Thyroid gland (tissue), 4 donors: ENCODE results near the gene FAM168B. TPM values are rescaled to one million over a fixed set of nuclear protein-coding genes. Genes with fewer than 3 reads are reported as not detected.

ENCODE experiments used
- DNase-seq, 2 donors: peaks; one replicate each; pipeline ENCODE4 v3.0.0-alpha.2; 2019
- H3K27ac ChIP-seq, 3 donors: fragments of 200-600 bp; sonication (generic); 1 replicate in 2 of 3; 2 replicates in 1 of 3; pipeline ENCODE4 v1.5.1; 2016 to 2019; ENCODE audit warnings: mild to moderate bottlenecking in 1 of 3, moderate library complexity in 1 of 3
- H3K27me3 ChIP-seq: fragments of 200-600 bp; sonication (generic); one replicate; pipeline ENCODE4 v1.5.1; 2019
- H3K36me3 ChIP-seq, 2 donors: fragments of 200-600 bp; sonication (generic); one replicate each; pipeline ENCODE4 v1.5.1; 2016 to 2019
- H3K4me1 ChIP-seq, 2 donors: fragments of 200-600 bp; sonication (generic); one replicate each; pipeline ENCODE4 v1.5.1; 2017 to 2019
- H3K4me3 ChIP-seq, 3 donors: fragments of 200-600 bp; sonication (generic); replicated peaks in 1 of 3; 1 replicate in 2 of 3; 2 replicates in 1 of 3; pipeline ENCODE4 v1.5.1; 2016; ENCODE audit warnings: mild to moderate bottlenecking in 1 of 3
- H3K9me3 ChIP-seq: fragments of 200-600 bp; sonication (generic); one replicate; pipeline ENCODE4 v1.5.1; 2017
- POLR2A ChIP-seq, 2 donors: fragments of 450-650 bp; IDR thresholded peaks; one replicate each; pipeline ENCODE4 v1.6.1; 2017; ENCODE audit warnings: antibody characterized with exemption in 2 of 2, mild to moderate bottlenecking in 2 of 2, moderate library complexity in 1 of 2
- WGBS, 2 donors: methylation state at CpG; one replicate each; pipeline ENCODE4 v1.1.5; 2017; 5-methylcytosine and 5-hydroxymethylcytosine counted together
- intact Hi-C: fragments of 100-400 bp; cut with DNase I; formaldehyde crosslinking; loops from one replicate; pipeline ENCODE4 v1.15.1; 2023
- total RNA-seq, 4 donors: library from RNA; depleted of rRNA; stranded (reverse); fragments of >200 nt; gene quantifications; one replicate each; pipeline ENCODE4 v1.2.3, GENCODE V29; 2016
- TF ChIP-seq, protein P1 (sequence below), 6 experiments: fragments of 200-600 bp in 3 of 6; fragments of 450-650 bp in 3 of 6; sonication (generic) in 3 of 6; IDR thresholded peaks; one replicate each; pipeline ENCODE4 v1.5.1; 2016 to 2019; ENCODE audit warnings: antibody characterized with exemption in 6 of 6, mild to moderate bottlenecking in 2 of 6, inconsistent platforms in 1 of 6, moderate library complexity in 1 of 6

Gene FAM168B
- total RNA-seq, 4 donors from 2014 or later: 110 to 156 (median 146) TPM

DNA sequence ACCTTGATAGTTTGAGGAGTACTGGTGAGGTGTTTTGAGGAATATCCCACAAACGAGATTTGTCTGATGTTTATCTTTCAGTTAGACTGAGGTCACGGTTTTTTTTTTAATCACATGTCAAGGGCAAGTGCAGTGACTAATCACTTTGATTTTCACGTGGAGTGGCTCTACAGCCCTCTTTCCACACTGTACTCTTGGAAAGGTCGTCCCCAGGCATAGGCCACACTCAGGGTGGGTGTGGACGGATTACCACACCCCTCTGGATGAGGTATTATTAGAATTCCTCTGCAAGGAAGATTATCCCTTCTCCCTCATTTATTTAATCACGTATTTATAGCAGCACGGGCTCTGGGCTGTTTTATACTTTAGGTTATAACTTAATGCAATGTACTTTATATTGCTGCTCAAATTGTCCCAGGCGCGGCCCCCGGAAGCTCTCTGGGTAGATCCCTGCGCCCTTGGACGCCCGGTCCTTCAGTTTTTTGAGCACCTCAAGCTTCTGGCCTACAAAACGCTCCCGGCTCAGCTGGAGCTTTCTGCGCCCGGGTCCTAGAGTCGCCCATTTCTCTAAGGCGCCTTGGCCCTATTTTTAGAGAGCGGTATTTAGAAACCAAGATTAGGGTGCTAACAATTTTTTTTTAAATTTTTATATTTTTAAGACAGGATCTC lies 11.4 kb upstream of the FAM168B start:
- peaks cover 14 to 18% of the 10 kb centered on the region in 2 donors for H3K4me1 ChIP-seq
- TF ChIP-seq, protein P1, sequence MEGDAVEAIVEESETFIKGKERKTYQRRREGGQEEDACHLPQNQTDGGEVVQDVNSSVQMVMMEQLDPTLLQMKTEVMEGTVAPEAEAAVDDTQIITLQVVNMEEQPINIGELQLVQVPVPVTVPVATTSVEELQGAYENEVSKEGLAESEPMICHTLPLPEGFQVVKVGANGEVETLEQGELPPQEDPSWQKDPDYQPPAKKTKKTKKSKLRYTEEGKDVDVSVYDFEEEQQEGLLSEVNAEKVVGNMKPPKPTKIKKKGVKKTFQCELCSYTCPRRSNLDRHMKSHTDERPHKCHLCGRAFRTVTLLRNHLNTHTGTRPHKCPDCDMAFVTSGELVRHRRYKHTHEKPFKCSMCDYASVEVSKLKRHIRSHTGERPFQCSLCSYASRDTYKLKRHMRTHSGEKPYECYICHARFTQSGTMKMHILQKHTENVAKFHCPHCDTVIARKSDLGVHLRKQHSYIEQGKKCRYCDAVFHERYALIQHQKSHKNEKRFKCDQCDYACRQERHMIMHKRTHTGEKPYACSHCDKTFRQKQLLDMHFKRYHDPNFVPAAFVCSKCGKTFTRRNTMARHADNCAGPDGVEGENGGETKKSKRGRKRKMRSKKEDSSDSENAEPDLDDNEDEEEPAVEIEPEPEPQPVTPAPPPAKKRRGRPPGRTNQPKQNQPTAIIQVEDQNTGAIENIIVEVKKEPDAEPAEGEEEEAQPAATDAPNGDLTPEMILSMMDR (IDR thresholded peaks at IDR 0.05): no peak
- TF ChIP-seq POLR2A (IDR thresholded peaks at IDR 0.05): no peak
- WGBS, 2 donors: 0 to 1% methylated on average over 20 of the region's 20 CpGs
- no peaks in the 10 kb centered on the region for H3K9me3 ChIP-seq
- H3K4me3 ChIP-seq: peak overlapping the region; percentile 14 to 89 (median 82)
- no peaks in the 10 kb centered on the region for H3K36me3 ChIP-seq
- no peaks in the 10 kb centered on the region for H3K27me3 ChIP-seq
- DNase-seq: peak; percentile 82 to 83
- H3K27ac ChIP-seq: peak overlapping the region; percentile 86 to 97 (median 92)
- intact Hi-C loops: no loop called here

- no peaks in the 10 kb centered on the region for H3K9me3 ChIP-seq
- H3K4me3 ChIP-seq: no peak overlapping the region
- H3K27ac ChIP-seq: no peak overlapping the region
- DNase-seq: no peak
- no peaks in the 10 kb centered on the region for H3K27me3 ChIP-seq
- no peaks in the 10 kb centered on the region for H3K36me3 ChIP-seq
- WGBS, 2 donors: 85 to 90% methylated on average over 2 of the region's 2 CpGs
- H3K4me1 ChIP-seq: peaks cover 14 to 18% of the 10 kb centered on the region in 2 donors
- no peak for TF ChIP-seq POLR2A (IDR thresholded peaks at IDR 0.05)
- TF ChIP-seq, protein P1 (IDR thresholded peaks at IDR 0.05): no peak
- intact Hi-C loops: no loop called here
Observed at GRCh38 chr2:131103165-131103564, 9.9 kb upstream of the FAM168B start.

DNA sequence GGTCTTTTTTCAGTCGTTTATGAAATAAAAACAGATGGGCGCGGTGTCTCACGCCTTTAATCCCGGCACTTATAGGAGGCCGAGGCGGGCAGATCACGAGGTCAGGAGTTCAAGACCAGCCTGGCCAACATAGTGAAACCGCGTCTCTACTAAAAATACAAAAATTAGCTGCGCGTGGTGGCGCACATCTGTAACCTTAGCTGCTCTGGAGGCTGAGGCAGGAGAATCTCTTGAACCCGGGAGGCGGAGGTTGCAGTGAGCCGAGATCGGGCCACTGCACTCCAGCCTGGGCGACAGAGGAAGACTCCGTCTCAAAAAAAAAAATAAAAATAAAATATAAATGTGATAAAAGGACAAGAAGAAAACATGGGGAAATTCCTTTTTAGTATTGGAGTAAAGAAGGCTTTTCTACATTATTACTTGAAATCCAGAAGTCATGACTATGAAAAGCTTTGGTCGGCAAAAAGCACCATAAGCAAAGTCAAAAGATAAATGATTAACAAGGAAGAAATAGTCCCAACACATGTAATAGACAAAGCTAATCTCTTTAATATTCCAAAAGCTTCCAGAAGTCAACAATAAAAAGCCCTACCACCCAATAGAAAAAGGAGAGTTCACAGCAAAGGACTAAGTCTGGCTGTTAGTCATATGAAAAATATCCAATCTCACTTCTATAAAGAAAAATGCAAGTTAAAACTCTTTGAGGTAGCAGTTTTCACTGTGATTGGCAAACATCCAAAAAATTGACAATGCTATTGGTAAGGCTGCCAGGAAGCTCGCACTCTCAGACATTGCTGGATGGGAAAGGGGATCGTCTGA lies 1.4 kb upstream of the FAM168B start:
- peaks cover 0 to 4% of the 10 kb centered on the region in 2 donors for H3K4me1 ChIP-seq
- H3K27ac ChIP-seq: no peak overlapping the region
- intact Hi-C loops: no loop called here
- no peaks in the 10 kb centered on the region for H3K9me3 ChIP-seq
- no peaks in the 10 kb centered on the region for H3K36me3 ChIP-seq
- TF ChIP-seq, protein P1 (IDR thresholded peaks at IDR 0.05): no peak
- TF ChIP-seq POLR2A (IDR thresholded peaks at IDR 0.05): no peak
- no peaks in the 10 kb centered on the region for H3K27me3 ChIP-seq
- no peak overlapping the region for H3K4me3 ChIP-seq
- DNase-seq: no peak
- 80% methylated on average over 22 of the region's 22 CpGs for WGBS, 2 donors

DNA sequence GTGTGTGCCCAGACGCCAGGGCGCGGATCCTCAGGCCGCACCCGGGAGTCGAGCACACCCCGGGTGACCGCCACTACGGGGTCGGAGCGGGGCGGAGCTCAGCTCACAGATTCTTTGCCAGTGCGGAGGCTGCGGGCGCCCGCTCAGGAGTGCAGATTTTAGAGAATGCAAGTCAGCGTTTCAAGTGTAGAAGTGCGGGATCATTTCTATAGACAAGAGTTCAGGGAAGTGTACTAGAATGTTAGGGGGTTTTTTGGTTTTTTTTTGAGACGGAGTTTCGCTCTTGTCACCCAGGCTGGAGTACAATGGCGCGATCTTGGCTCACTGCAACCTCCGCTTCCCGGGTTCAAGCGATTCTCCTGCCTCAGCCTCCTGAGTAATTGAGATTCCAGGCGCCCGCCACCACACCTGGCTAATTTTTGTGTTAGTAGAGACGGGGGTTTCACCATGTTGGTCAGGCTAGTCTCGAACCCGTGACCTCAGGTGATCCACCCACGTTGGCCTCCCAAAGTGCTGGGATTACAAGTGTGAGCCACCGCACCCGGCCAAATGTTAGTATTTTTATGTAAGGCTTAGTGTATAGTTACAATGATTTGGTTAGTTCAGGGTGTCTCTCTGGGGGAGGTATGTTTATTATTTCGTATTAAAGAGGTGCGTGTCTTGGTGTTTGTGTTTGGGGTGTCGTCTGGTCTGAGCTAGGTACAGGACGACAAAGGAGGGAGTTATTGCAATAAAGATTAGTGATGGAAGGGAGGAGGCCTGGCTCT lies 619 bp upstream of the FAM168B start:
- peak in 1 of 2 donors; percentile 75 for DNase-seq
- peaks cover 0 to 2% of the 10 kb centered on the region in 2 donors for H3K36me3 ChIP-seq
- H3K4me3 ChIP-seq: peak overlapping the region; percentile 60 to 98 (median 79)
- H3K9me3 ChIP-seq: no peaks in the 10 kb centered on the region
- TF ChIP-seq POLR2A (IDR thresholded peaks at IDR 0.05): no peak
- TF ChIP-seq, protein P1 (IDR thresholded peaks at IDR 0.05): no peak
- H3K27me3 ChIP-seq: no peaks in the 10 kb centered on the region
- peak overlapping the region; percentile 92 to 97 (median 96) for H3K27ac ChIP-seq
- H3K4me1 ChIP-seq: peaks cover 0 to 4% of the 10 kb centered on the region in 2 donors
- 10 to 11% methylated on average over 35 to 37 of the region's 37 CpGs for WGBS, 2 donors
- intact Hi-C loops: no loop called here
